SK-N-SH (cell line): Measurements from ENCODE around the gene PLD3. TPM values are rescaled to one million over a fixed set of nuclear protein-coding genes. Genes with fewer than 3 reads are reported as not detected.

Experiments
- CTCF ChIA-PET: fragments of 300-600, 350-600 bp; formaldehyde crosslinking; extraction: SDS; loops from one replicate; lab custom pipeline; 2021; lab: Yijun Ruan, JAX
- POLR2A ChIA-PET: fragments of 350-600 bp; sonication (Branson Sonifier 250); formaldehyde crosslinking; extraction: SDS; loops from one replicate; lab custom pipeline; 2020; ENCODE audit warnings: antibody characterized with exemption, inconsistent platforms; lab: Yijun Ruan, JAX
- DNase-seq: peaks from one replicate; pipeline ENCODE4 v3.0.0; 2012
- H2AFZ ChIP-seq: fragments of 200-600 bp; sonication (generic); 2 replicates; pipeline ENCODE4 v1.8.1; 2016; ENCODE audit warnings: antibody characterized with exemption, mild to moderate bottlenecking, low read depth
- H3F3A ChIP-seq: fragments of 200-600 bp; sonication (generic); replicated peaks from 2 replicates; pipeline ENCODE3; 2016; ENCODE audit warnings: antibody characterized with exemption, mild to moderate bottlenecking; ENCODE audit not compliant: insufficient read depth
- H3K27ac ChIP-seq, 2 experiments: fragments of 200-500 bp in 1 of 2; fragments of 200-600 bp in 1 of 2; sonication (Bioruptor generic) in 1 of 2; sonication (generic), shearing (Covaris generic) in 1 of 2; 2 replicates each; pipeline versions ENCODE4 v1.5.1 to v1.6.1; 2014 to 2016; ENCODE audit warnings: low read depth in 2 of 2, inconsistent platforms in 1 of 2, low read length in 1 of 2, mild to moderate bottlenecking in 1 of 2, mixed read lengths in 1 of 2
- H3K27me3 ChIP-seq: fragments of 200-600 bp; sonication (generic), shearing (Covaris generic); 2 replicates; pipeline ENCODE4 v1.6.1; 2016; ENCODE audit warnings: mixed run types; ENCODE audit not compliant: insufficient read depth
- H3K36me3 ChIP-seq, 2 experiments: fragments of 200-500 bp in 1 of 2; fragments of 200-600 bp in 1 of 2; sonication (Bioruptor generic) in 1 of 2; sonication (generic) in 1 of 2; replicated peaks in 1 of 2; 2 replicates each; pipeline versions ENCODE3 to v1.5.1; 2014 to 2016; ENCODE audit warnings: low read length in 1 of 2, mild to moderate bottlenecking in 1 of 2; ENCODE audit not compliant: insufficient read depth in 2 of 2, control insufficient read depth in 1 of 2
- H3K4me1 ChIP-seq, 2 experiments: fragments of 200-500 bp in 1 of 2; fragments of 200-600 bp in 1 of 2; sonication (Bioruptor generic) in 1 of 2; sonication (generic), shearing (Covaris generic) in 1 of 2; 2 replicates each; pipeline versions ENCODE4 v1.5.1 to v1.6.1; 2014 to 2016; ENCODE audit warnings: low read depth in 1 of 2, low read length in 1 of 2, mixed run types in 1 of 2; ENCODE audit not compliant: insufficient read depth in 2 of 2, control insufficient read depth in 1 of 2
- H3K4me2 ChIP-seq: fragments of 200-600 bp; sonication (generic), shearing (Covaris generic); 2 replicates; pipeline ENCODE4 v1.6.1; 2017; ENCODE audit warnings: mixed run types
- H3K4me3 ChIP-seq, 2 experiments: fragments of 200-500 bp in 1 of 2; fragments of 200-600 bp in 1 of 2; sonication (Bioruptor generic) in 1 of 2; sonication (generic), shearing (Covaris generic) in 1 of 2; 2 replicates each; pipeline versions ENCODE4 v1.5.1 to v1.8.1; 2014 to 2016; ENCODE audit warnings: low read depth in 2 of 2, inconsistent platforms in 1 of 2, low read length in 1 of 2, mild to moderate bottlenecking in 1 of 2, mixed read lengths in 1 of 2, moderate library complexity in 1 of 2
- H3K79me2 ChIP-seq: fragments of 200-600 bp; sonication (generic); 2 replicates; pipeline ENCODE4 v1.8.1; 2017; ENCODE audit warnings: mild to moderate bottlenecking; ENCODE audit not compliant: insufficient read depth
- H3K9ac ChIP-seq: fragments of 200-600 bp; sonication (generic); 2 replicates; pipeline ENCODE4 v1.6.1; 2017; ENCODE audit warnings: mixed run types
- H3K9me2 ChIP-seq: fragments of 200-600 bp; sonication (generic); 2 replicates; pipeline ENCODE4 v1.6.1; 2017; ENCODE audit warnings: mixed run types
- H3K9me3 ChIP-seq: fragments of 200-600 bp; sonication (generic); 2 replicates; pipeline ENCODE4 v1.6.1; 2017; ENCODE audit warnings: mixed run types, mild to moderate bottlenecking, moderate library complexity
- H4K20me1 ChIP-seq: fragments of 200-600 bp; sonication (generic); 2 replicates; pipeline ENCODE4 v1.6.1; 2017; ENCODE audit warnings: mild to moderate bottlenecking, mixed run types; ENCODE audit not compliant: insufficient read depth
- CHD2 ChIP-seq: fragments of 150-350 bp; IDR thresholded peaks from 2 replicates; pipeline ENCODE4 v1.6.1; 2018; ENCODE audit warnings: low read length; ENCODE audit not compliant: partially characterized antibody
- EZH2phosphoT487 ChIP-seq: fragments of 200-600 bp; sonication (generic); IDR thresholded peaks from 2 replicates; pipeline ENCODE4 v1.6.1; 2017; ENCODE audit warnings: low read depth, mixed run types, mild to moderate bottlenecking, antibody characterized with exemption, moderate library complexity, borderline replicate concordance
- FOXJ3 ChIP-seq: sonication (generic); formaldehyde crosslinking; IDR thresholded peaks from 2 replicates; pipeline ENCODE4 v1.5.1; 2020; ENCODE audit warnings: mild to moderate bottlenecking, missing genetic modification reagents
- GABPA ChIP-seq: IDR thresholded peaks from 2 replicates; pipeline ENCODE4 v1.4.0; 2012; ENCODE audit warnings: low read depth, mild to moderate bottlenecking
- MEF2A ChIP-seq: IDR thresholded peaks from 2 replicates; pipeline ENCODE4 v1.4.0; 2012; ENCODE audit warnings: low read depth, borderline replicate concordance
- MXI1 ChIP-seq: IDR thresholded peaks from 2 replicates; pipeline ENCODE4 v1.6.1; 2012; ENCODE audit warnings: mild to moderate bottlenecking, low read depth, low read length, improper control_type of control experiment
- NRF1 ChIP-seq: IDR thresholded peaks from 2 replicates; pipeline ENCODE4 v1.6.1; 2012; ENCODE audit warnings: low read depth, mild to moderate bottlenecking, low read length
- POLR2AphosphoS5 ChIP-seq: IDR thresholded peaks from 2 replicates; pipeline ENCODE4 v1.6.1; 2012; ENCODE audit warnings: low read depth, low read length
- RAD21 ChIP-seq: IDR thresholded peaks from 2 replicates; pipeline ENCODE4 v1.6.1; 2012; ENCODE audit warnings: mild to moderate bottlenecking, low read length
- SIN3A ChIP-seq: IDR thresholded peaks from 2 replicates; pipeline ENCODE4 v1.6.1; 2012; ENCODE audit warnings: low read depth, mild to moderate bottlenecking, low read length, moderate library complexity, borderline replicate concordance
- SMC3 ChIP-seq: IDR thresholded peaks from 2 replicates; pipeline ENCODE4 v1.6.1; 2012; ENCODE audit warnings: low read depth, low read length, improper control_type of control experiment
- TAF1 ChIP-seq: IDR thresholded peaks from 2 replicates; pipeline ENCODE4 v1.6.1; 2012; ENCODE audit warnings: low read depth, mild to moderate bottlenecking, low read length, moderate library complexity, borderline replicate concordance
- TEAD4 ChIP-seq: IDR thresholded peaks from 2 replicates; pipeline ENCODE4 v1.4.0; 2012; ENCODE audit warnings: mild to moderate bottlenecking, borderline replicate concordance; ENCODE audit not compliant: insufficient read depth
- YY1 ChIP-seq: IDR thresholded peaks from 2 replicates; pipeline ENCODE4 v1.4.0; 2012; ENCODE audit warnings: low read depth, mild to moderate bottlenecking
- WGBS: methylation state at CpG from one replicate; pipeline ENCODE4 v1.1.6; 2017; ENCODE audit warnings: low lambda C conversion rate; 5-methylcytosine and 5-hydroxymethylcytosine counted together
- polyA plus RNA-seq, 3 experiments: library from polyadenylated mRNA; depleted of rRNA; stranded (reverse); fragments of >200 nt; gene quantifications; 2 replicates each; pipeline ENCODE4 v1.2.3, GENCODE V29; 2012
- TF ChIP-seq, protein P1 (sequence below): IDR thresholded peaks from 2 replicates; pipeline ENCODE4 v1.4.0; 2012; ENCODE audit warnings: low read depth
- TF ChIP-seq, protein P2 (sequence below): fragments of 150-350 bp; IDR thresholded peaks from 2 replicates; pipeline ENCODE4 v1.6.1; 2017; ENCODE audit warnings: antibody characterized with exemption, low read length, low read depth, borderline replicate concordance
- TF ChIP-seq, protein P3 (sequence below): IDR thresholded peaks from 2 replicates; pipeline ENCODE4 v1.4.0; 2012; ENCODE audit warnings: low read depth, borderline replicate concordance
- TF ChIP-seq, protein P4 (sequence below): IDR thresholded peaks from 2 replicates; pipeline ENCODE4 v1.6.1; 2012; ENCODE audit warnings: mild to moderate bottlenecking, low read depth, low read length, moderate library complexity
- TF ChIP-seq, protein P5 (sequence below): IDR thresholded peaks from 2 replicates; pipeline ENCODE4; 2012

The PLD3 gene, protein sequence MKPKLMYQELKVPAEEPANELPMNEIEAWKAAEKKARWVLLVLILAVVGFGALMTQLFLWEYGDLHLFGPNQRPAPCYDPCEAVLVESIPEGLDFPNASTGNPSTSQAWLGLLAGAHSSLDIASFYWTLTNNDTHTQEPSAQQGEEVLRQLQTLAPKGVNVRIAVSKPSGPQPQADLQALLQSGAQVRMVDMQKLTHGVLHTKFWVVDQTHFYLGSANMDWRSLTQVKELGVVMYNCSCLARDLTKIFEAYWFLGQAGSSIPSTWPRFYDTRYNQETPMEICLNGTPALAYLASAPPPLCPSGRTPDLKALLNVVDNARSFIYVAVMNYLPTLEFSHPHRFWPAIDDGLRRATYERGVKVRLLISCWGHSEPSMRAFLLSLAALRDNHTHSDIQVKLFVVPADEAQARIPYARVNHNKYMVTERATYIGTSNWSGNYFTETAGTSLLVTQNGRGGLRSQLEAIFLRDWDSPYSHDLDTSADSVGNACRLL
- 449 and 511 TPM in 2 replicates for polyA plus RNA-seq (2012; rRNA removed)
- polyA plus RNA-seq (2012; cell fraction: cytosol; rRNA removed) = 156 and 261 TPM in 2 replicates
- polyA plus RNA-seq (2012; cell fraction: nucleus; rRNA removed) = 418 and 461 TPM in 2 replicates

DNA sequence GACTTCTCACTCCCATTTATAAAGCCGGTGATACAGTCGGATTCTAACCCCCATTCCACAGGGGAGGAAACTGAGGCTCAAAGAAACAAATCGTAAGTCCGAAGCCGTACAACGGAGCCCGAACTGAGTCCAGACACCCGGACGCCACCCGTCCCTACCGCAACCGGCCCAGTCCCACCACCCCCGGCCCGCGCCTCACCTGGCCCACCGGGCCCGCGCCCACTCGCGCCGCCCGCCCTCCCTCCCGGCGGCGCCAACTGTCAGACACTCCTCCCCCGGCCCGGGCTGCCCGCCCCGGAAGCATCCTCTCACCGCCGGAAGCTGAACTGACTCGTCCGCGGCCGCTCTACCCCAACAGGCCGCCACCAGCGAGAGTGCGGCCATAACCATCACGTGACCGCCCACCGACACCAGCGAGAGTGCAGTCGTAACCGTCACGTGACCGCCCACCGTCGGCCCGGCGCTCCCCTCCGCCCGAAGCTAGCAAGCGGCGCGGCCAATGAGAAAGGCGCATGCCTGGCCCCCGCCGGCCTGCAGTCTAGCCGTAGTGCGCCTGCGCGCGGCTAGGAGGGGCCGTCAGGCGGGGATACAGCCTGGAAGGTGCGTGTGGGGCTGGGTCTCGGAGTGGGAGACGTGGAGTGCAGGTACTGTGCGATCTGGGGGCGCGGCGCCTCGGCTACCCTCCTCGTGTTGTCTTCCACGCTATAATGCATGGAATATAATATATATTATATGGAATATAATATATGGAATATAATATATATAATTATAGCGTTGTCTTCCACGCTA lies at the start of gene PLD3, which contains the start of gene C19orf47:
Gene PLD3 (plus strand): TSS at position 571 of the 789 bp plus-strand sequence. CDS start 17,789 bp downstream, outside the sequence.
Gene C19orf47 (minus strand): TSS at position 273 of the 789 bp plus-strand sequence. CDS start 6,540 bp downstream, outside the sequence.
- Histone ChIP-seq H3F3A (no peaks in the 10 kb centered on the region), H3K9me2 (no peaks in the 10 kb centered on the region), H3K27ac (peak within 1 kb of the TSS; percentile 50 to 59; a peak in 2 of 4 replicates), H3K9me3 (no peaks in the 10 kb centered on the region), H3K4me3 (peak within 1 kb of the TSS; percentile 68 to 94), H3K4me1 (peaks cover 0 to 7% of the 10 kb centered on the region in 2 experiments; a peak in 1 of 4 replicates), H2AFZ (peak within 1 kb of the TSS; percentile 83), H3K9ac (peak within 1 kb of the TSS; percentile 77), H3K27me3 (no peaks in the 10 kb centered on the region), H3K4me2 (peak within 1 kb of the TSS; percentile 85), H4K20me1 (no peaks in the 10 kb centered on the region), H3K36me3 (peaks cover 0 to 2% of the 10 kb centered on the region in 2 experiments), H3K79me2 (peaks cover 66% of the 10 kb centered on the region)
- DNase-seq = peak; percentile 100
- WGBS = 1% methylated on average over 42 of the region's 77 CpGs
- TF ChIP-seq RAD21 (no peak), POLR2AphosphoS5 (peak; percentile 92), NRF1 (peak; percentile 87), YY1 (peak; percentile 87; the same call in 1 of the 2 replicates), TAF1 (peak; percentile 62), MEF2A (no peak), FOXJ3 (CRISPR knock-in tag) (no peak), EZH2phosphoT487 (no peak), SIN3A (no peak), GABPA (peak; percentile 95), TEAD4 (no peak), SMC3 (no peak; the same call in 1 of the 2 replicates), CHD2 (peak; percentile 80), MXI1 (peak; percentile 84)
- TF ChIP-seq, protein P1, sequence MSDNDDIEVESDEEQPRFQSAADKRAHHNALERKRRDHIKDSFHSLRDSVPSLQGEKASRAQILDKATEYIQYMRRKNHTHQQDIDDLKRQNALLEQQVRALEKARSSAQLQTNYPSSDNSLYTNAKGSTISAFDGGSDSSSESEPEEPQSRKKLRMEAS = peak; percentile 85
- TF ChIP-seq, protein P2, sequence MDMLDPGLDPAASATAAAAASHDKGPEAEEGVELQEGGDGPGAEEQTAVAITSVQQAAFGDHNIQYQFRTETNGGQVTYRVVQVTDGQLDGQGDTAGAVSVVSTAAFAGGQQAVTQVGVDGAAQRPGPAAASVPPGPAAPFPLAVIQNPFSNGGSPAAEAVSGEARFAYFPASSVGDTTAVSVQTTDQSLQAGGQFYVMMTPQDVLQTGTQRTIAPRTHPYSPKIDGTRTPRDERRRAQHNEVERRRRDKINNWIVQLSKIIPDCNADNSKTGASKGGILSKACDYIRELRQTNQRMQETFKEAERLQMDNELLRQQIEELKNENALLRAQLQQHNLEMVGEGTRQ = peak; percentile 99
- TF ChIP-seq, protein P3, sequence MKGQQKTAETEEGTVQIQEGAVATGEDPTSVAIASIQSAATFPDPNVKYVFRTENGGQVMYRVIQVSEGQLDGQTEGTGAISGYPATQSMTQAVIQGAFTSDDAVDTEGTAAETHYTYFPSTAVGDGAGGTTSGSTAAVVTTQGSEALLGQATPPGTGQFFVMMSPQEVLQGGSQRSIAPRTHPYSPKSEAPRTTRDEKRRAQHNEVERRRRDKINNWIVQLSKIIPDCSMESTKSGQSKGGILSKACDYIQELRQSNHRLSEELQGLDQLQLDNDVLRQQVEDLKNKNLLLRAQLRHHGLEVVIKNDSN = peak; percentile 100
- TF ChIP-seq, protein P4, sequence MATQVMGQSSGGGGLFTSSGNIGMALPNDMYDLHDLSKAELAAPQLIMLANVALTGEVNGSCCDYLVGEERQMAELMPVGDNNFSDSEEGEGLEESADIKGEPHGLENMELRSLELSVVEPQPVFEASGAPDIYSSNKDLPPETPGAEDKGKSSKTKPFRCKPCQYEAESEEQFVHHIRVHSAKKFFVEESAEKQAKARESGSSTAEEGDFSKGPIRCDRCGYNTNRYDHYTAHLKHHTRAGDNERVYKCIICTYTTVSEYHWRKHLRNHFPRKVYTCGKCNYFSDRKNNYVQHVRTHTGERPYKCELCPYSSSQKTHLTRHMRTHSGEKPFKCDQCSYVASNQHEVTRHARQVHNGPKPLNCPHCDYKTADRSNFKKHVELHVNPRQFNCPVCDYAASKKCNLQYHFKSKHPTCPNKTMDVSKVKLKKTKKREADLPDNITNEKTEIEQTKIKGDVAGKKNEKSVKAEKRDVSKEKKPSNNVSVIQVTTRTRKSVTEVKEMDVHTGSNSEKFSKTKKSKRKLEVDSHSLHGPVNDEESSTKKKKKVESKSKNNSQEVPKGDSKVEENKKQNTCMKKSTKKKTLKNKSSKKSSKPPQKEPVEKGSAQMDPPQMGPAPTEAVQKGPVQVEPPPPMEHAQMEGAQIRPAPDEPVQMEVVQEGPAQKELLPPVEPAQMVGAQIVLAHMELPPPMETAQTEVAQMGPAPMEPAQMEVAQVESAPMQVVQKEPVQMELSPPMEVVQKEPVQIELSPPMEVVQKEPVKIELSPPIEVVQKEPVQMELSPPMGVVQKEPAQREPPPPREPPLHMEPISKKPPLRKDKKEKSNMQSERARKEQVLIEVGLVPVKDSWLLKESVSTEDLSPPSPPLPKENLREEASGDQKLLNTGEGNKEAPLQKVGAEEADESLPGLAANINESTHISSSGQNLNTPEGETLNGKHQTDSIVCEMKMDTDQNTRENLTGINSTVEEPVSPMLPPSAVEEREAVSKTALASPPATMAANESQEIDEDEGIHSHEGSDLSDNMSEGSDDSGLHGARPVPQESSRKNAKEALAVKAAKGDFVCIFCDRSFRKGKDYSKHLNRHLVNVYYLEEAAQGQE = no peak
- TF ChIP-seq, protein P5, sequence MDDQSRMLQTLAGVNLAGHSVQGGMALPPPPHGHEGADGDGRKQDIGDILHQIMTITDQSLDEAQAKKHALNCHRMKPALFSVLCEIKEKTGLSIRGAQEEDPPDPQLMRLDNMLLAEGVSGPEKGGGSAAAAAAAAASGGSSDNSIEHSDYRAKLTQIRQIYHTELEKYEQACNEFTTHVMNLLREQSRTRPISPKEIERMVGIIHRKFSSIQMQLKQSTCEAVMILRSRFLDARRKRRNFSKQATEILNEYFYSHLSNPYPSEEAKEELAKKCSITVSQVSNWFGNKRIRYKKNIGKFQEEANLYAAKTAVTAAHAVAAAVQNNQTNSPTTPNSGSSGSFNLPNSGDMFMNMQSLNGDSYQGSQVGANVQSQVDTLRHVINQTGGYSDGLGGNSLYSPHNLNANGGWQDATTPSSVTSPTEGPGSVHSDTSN = 0 out of 2 replicates have a peak, but pooled peaks have one; percentile 7
- ChIA-PET CTCF (interaction anchor here (2.1 to 2.6 kb wide), 2 partner anchors 43 to 72 kb away, joined by 7 to 10 read pairs; no protein-coding TSS in a partner anchor), POLR2A (interaction anchor here (0.5 to 1.4 kb wide), 5 partner anchors 17 to 257 kb away, joined by 3 to 4 read pairs (median 4); partner anchors contain the start of gene ZNF780A)
